Liver (tissue), 3 donors: ENCODE measurements around the gene RTP5.

ENCODE experiments used
- ATF3 ChIP-seq: IDR thresholded peaks from 2 replicates; pipeline ENCODE4 v1.6.1; 2016; ENCODE audit warnings: antibody characterized with exemption
- CTCF ChIP-seq: fragments of 150-350 bp; IDR thresholded peaks from 2 replicates; pipeline ENCODE4 v1.5.1; 2017; ENCODE audit warnings: improper control_type of control experiment, low read depth, low read length; ENCODE audit not compliant: missing input control
- EGR1 ChIP-seq, 2 donors: IDR thresholded peaks; 2 replicates each; pipeline ENCODE4 v1.6.1; 2016 to 2018; ENCODE audit warnings: antibody characterized with exemption in 2 of 2, low read depth in 2 of 2
- FOXA1 ChIP-seq: IDR thresholded peaks from 2 replicates; pipeline ENCODE4 v1.6.1; 2016; ENCODE audit warnings: antibody characterized with exemption
- FOXA2 ChIP-seq: IDR thresholded peaks from 2 replicates; pipeline ENCODE4 v1.6.1; 2016; ENCODE audit warnings: antibody characterized with exemption
- GABPA ChIP-seq, 2 donors: IDR thresholded peaks in 1 of 2; conservative IDR thresholded peaks in 1 of 2; 2 replicates each; pipeline ENCODE4 v1.6.1; 2016; ENCODE audit warnings: antibody characterized with exemption in 2 of 2, mild to moderate bottlenecking in 1 of 2, moderate library complexity in 1 of 2
- HNF4A ChIP-seq, 2 donors: conservative IDR thresholded peaks; 2 replicates each; pipeline ENCODE4 v1.6.1; 2016; ENCODE audit warnings: antibody characterized with exemption in 2 of 2, mild to moderate bottlenecking in 2 of 2
- JUND ChIP-seq, 2 donors: IDR thresholded peaks; 2 replicates each; pipeline ENCODE4 v1.6.1; 2016; ENCODE audit warnings: antibody characterized with exemption in 2 of 2
- MAX ChIP-seq: IDR thresholded peaks from 2 replicates; pipeline ENCODE4 v1.6.1; 2016; ENCODE audit warnings: antibody characterized with exemption
- RAD21 ChIP-seq, 2 donors: IDR thresholded peaks; 2 replicates each; pipeline ENCODE4 v1.6.1; 2016; ENCODE audit warnings: antibody characterized with exemption in 2 of 2, mild to moderate bottlenecking in 2 of 2
- REST ChIP-seq: IDR thresholded peaks from 2 replicates; pipeline ENCODE4 v1.6.1; 2016; ENCODE audit warnings: antibody characterized with exemption, mild to moderate bottlenecking
- RXRA ChIP-seq, 2 donors: IDR thresholded peaks; 2 replicates each; pipeline ENCODE4 v1.6.1; 2017 to 2018; ENCODE audit warnings: antibody characterized with exemption in 2 of 2, mild to moderate bottlenecking in 1 of 2
- SP1 ChIP-seq: IDR thresholded peaks from 2 replicates; pipeline ENCODE4 v1.6.1; 2018; ENCODE audit warnings: antibody characterized with exemption, mild to moderate bottlenecking
- ZBTB33 ChIP-seq: IDR thresholded peaks from 2 replicates; pipeline ENCODE4 v1.6.1; 2016; ENCODE audit warnings: antibody characterized with exemption
- donor health status: healthy.
- donor health status: healthy.

- TF ChIP-seq CTCF (no peak), ATF3 (no peak), MAX (no peak), RAD21 (IDR thresholded peaks at IDR 0.05) (no peak), JUND (IDR thresholded peaks at IDR 0.05) (no peak), REST (no peak), FOXA2 (no peak), HNF4A (conservative IDR thresholded peaks at IDR 0.05) (no peak), RXRA (IDR thresholded peaks at IDR 0.05) (no peak), ZBTB33 (no peak), SP1 (no peak), FOXA1 (no peak), EGR1 (IDR thresholded peaks at IDR 0.05; ENCODE audit: low read depth in 2 of 2) (no peak), GABPA (IDR thresholded peaks at IDR 0.05 in 1 of 2, conservative IDR thresholded peaks at IDR 0.05 in 1 of 2) (no peak)
Measured at GRCh38 chr2:241871538-241872312, 2.2 kb downstream of the RTP5 start.
